HuH-7.5 (cell line): ENCODE measurements around the gene COPE.

Experiments used
- DNase-seq: peaks from one replicate; pipeline ENCODE4 v3.0.0; 2011; ENCODE audit warnings: low spot score

The COPE gene

DNA sequence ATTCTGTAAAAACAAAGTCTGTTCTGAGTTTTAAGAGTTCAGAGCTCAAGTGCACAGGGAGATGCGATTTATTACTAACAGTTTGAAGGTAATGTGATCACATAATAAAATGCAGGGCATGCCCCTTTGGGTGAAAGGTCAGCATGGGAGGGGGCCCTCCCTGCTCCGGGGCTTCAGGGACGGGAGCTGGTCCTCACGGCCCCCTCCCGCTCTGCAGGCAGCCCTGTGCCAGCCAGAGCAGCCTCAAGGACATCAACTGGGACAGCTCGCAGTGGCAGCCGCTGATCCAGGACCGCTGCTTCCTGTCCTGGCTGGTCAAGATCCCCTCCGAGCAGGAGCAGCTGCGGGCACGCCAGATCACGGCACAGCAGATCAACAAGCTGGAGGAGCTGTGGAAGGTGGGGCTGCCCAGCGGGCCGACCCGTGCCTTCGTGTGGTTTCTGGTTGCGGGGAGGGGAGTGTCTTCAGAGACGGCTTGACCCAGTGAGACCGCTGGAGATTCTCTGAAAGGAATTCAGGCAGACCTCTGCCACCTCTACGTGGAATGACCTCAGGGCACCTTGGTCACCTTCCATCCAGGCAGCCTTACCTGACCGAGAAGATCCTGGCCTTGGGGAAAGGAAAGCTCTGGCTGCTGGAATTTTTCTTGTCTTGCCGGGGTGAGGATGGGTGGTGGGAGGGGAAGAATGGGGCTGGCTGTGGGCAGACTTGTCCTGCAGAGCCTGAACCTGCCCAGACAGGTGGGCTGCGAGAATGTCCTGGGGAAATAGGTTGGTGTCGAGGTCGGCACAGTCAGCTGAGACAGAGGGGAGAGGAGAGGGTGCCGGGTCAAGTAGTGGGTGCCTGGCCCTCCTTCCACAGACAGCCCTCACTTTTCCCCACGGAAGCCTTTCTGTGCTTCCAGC, 68.5 kb downstream of the COPE start:
- no peak for DNase-seq

DNA sequence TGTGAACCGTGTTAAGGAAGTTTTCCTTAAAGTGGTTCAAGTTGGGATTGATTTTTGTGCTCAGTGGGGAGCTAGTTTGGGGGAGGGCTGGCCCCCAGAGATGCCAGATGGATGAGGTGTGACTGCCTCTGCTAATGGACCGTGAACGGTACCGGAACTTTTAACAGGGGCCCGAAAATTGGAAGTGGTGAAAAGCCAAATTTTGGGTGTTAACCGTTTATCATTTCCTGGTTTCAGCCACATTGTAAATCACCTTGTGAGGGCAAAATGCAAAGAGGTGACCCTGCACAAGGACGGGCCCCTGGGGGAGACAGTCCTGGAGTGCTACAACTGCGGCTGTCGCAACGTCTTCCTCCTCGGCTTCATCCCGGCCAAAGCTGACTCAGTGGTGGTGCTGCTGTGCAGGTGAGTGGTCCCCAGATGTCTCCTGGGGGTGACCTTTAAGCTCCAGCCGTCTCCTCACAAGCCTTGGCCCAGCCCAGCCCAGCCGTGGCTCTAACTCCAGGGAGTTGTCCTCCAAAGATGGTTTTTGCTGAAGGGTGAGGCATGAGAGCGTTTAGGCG, 69.3 kb downstream of the COPE start:
- no peak for DNase-seq
